Measurements from ENCODE around the gene ADGRA3. TPM values are rescaled to one million over a fixed set of nuclear protein-coding genes. Genes with fewer than 3 reads are reported as not detected.

Gene ADGRA3
- polyA plus RNA-seq, 4 donors = 10.8 to 52.3 (median 11.9) TPM

Other genes starting within 250 kb of the ADGRA3 start
- gene GBA3, start 176.9 kb upstream of the ADGRA3 start, polyA plus RNA-seq = 100 to 1,000 TPM in 3 of 4 donors, 10 to 100 TPM in 1; 91.9 to 589 (median 179) TPM

Data from small intestine (tissue), 4 donors.